ENCODE results near the gene TCF12.
"Not testable (repeated sequence)": the region's sequence is repeated elsewhere in the genome, so short reads cannot be mapped to it uniquely, and the experiment has no call there.

The TCF12 gene

DNA sequence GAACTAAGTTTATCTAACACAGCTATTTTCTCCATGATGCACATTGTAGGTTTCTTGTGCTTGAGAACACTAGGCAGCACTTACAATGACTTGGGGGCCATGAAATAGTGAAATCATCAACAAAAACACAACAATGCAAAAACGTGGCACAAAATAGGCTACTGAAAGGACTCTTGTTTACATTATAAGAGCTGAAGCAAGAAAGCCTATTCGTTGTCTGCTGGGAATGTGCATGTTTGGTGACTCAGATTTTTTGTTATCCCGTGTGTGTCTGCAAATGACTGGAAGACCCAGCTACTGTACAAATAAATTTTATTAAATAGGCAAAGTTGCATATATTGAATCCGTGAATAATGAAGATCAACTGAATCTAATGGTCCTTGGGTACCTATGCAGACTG lies 85.0 kb downstream of the TCF12 start:
- Histone ChIP-seq H3K9me3 (ENCODE audit: control insufficient read depth, low read length) (no peaks in the 10 kb centered on the region), H3K4me3 (ENCODE audit: low read depth, low read length) (no peak overlapping the region), H3K4me1 (no peaks in the 10 kb centered on the region), H3K36me3 (ENCODE audit: control insufficient read depth, insufficient read depth, low read length) (no peaks in the 10 kb centered on the region), H3K27ac (no peak overlapping the region), H3K4me2 (ENCODE audit: low read length) (no peak overlapping the region), H3K9ac (no peak overlapping the region), H3K79me2 (peaks cover 4% of the 10 kb centered on the region), H2AFZ (no peak overlapping the region), H3K27me3 (ENCODE audit: control insufficient read depth, insufficient read depth, low read length) (no peaks in the 10 kb centered on the region)
- TF ChIP-seq, protein P1, sequence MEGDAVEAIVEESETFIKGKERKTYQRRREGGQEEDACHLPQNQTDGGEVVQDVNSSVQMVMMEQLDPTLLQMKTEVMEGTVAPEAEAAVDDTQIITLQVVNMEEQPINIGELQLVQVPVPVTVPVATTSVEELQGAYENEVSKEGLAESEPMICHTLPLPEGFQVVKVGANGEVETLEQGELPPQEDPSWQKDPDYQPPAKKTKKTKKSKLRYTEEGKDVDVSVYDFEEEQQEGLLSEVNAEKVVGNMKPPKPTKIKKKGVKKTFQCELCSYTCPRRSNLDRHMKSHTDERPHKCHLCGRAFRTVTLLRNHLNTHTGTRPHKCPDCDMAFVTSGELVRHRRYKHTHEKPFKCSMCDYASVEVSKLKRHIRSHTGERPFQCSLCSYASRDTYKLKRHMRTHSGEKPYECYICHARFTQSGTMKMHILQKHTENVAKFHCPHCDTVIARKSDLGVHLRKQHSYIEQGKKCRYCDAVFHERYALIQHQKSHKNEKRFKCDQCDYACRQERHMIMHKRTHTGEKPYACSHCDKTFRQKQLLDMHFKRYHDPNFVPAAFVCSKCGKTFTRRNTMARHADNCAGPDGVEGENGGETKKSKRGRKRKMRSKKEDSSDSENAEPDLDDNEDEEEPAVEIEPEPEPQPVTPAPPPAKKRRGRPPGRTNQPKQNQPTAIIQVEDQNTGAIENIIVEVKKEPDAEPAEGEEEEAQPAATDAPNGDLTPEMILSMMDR (IDR thresholded peaks at IDR 0.05): no peak

DNA sequence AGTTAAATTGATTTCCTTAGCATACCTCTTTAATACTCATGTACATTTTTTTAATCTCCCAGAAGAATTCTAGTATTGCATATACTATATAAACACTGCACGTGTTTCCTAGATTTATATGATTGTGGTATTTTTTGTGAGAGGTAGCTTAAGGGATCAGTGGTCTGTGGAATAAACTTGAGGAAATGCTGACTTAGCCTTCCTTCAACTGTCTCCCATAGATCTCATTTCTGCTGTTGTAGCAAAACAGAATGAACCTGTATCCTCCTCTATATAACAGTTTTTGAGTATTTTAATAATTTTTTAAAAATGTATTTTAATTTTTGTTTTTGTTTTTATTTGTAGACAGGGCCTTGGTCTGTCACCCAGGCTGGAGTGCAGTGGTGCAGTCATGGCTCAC lies 86.8 kb downstream of the TCF12 start:
- TF ChIP-seq, protein P1 (IDR thresholded peaks at IDR 0.05): no peak
- Histone ChIP-seq H3K27ac (no peak overlapping the region), H3K4me2 (ENCODE audit: low read length) (no peak overlapping the region), H3K4me1 (no peaks in the 10 kb centered on the region), H3K4me3 (ENCODE audit: low read depth, low read length) (no peak overlapping the region), H3K9me3 (ENCODE audit: control insufficient read depth, low read length) (no peaks in the 10 kb centered on the region), H2AFZ (no peak overlapping the region), H3K27me3 (ENCODE audit: control insufficient read depth, insufficient read depth, low read length) (no peaks in the 10 kb centered on the region), H3K79me2 (peaks cover 4% of the 10 kb centered on the region), H3K36me3 (ENCODE audit: control insufficient read depth, insufficient read depth, low read length) (no peaks in the 10 kb centered on the region), H3K9ac (no peak overlapping the region)

DNA sequence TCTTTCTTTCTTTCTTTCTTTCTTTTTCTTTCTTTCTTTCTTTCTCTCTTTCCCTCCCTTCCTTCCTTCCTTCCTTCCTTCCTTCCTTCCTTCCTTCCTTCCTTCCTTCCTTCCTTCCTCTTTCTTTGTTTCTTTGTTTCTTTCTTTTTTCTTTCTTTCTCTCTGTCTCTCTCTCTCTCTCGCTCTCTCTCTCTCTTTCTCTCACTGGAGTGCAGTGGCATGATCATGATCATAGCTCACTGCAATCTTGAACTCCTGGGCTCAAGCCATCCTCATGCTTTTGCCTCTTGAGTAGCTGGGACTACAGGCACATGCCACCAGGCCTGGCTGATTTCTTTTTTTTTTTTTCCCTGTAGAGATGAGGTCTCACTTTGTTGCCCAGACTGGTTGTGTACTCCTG lies 89.4 kb downstream of the TCF12 start:
- H3K9me3 ChIP-seq (ENCODE audit: control insufficient read depth, low read length); H3K4me2 ChIP-seq (ENCODE audit: low read length); H3K79me2 ChIP-seq; H3K27ac ChIP-seq; H3K9ac ChIP-seq; H3K4me3 ChIP-seq (ENCODE audit: low read depth, low read length); H3K27me3 ChIP-seq (ENCODE audit: control insufficient read depth, insufficient read depth, low read length); H3K4me1 ChIP-seq; H3K36me3 ChIP-seq (ENCODE audit: control insufficient read depth, insufficient read depth, low read length); H2AFZ ChIP-seq: not testable (repeated sequence)

DNA sequence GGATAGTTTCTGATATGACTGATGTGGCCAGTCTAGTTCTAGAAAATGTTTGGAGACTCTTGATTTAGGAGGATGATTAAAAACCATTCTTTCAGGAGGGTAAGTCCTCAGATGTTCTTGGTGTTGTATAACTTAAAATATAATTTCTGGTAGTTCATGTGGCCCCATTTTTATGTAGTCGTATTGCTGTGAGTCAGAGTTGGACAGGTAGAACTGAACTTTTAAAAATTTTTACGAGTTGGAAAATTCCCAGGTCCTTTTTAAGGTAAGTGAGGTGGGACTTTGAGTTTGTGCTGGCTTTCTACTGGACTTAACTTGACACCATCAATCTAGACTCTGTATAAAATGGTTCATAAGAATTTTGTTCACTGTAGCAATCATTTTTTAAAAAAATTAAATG lies 92.3 kb downstream of the TCF12 start:
- Histone ChIP-seq H3K4me3 (ENCODE audit: low read depth, low read length) (no peak overlapping the region), H3K9ac (no peak overlapping the region), H3K36me3 (ENCODE audit: control insufficient read depth, insufficient read depth, low read length) (no peaks in the 10 kb centered on the region), H3K9me3 (ENCODE audit: control insufficient read depth, low read length) (no peaks in the 10 kb centered on the region), H3K27ac (no peak overlapping the region), H3K79me2 (peaks cover 16% of the 10 kb centered on the region), H3K4me2 (ENCODE audit: low read length) (no peak overlapping the region), H3K4me1 (no peaks in the 10 kb centered on the region), H2AFZ (no peak overlapping the region), H3K27me3 (ENCODE audit: control insufficient read depth, insufficient read depth, low read length) (no peaks in the 10 kb centered on the region)
- TF ChIP-seq, protein P1 (IDR thresholded peaks at IDR 0.05): no peak

DNA sequence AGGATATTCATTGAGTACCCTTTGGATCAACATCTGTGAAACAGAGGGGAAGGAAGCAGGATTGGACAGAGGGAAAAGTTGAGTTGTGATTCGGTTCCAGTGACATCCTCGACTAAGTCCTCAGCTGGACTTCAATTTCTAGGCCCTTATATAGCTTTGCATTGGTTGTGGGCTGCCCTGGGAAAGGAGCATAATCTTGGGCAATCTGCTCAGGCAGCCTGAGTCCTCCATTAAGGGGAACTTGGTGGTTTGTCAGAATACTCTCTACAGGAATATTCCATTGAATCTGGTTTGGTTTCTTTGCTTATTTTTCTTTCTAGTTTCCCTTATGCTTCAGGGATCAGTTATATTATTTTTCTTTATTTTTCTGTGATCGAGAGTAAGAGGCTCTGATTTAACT lies 94.1 kb downstream of the TCF12 start:
- TF ChIP-seq, protein P1 (IDR thresholded peaks at IDR 0.05): no peak
- no peak overlapping the region for H3K4me3 ChIP-seq (ENCODE audit: low read depth, low read length)
- no peak overlapping the region for H2AFZ ChIP-seq
- H3K79me2 ChIP-seq: peaks cover 12% of the 10 kb centered on the region
- no peak overlapping the region for H3K4me2 ChIP-seq (ENCODE audit: low read length)
- H3K36me3 ChIP-seq (ENCODE audit: control insufficient read depth, insufficient read depth, low read length): no peaks in the 10 kb centered on the region
- H3K4me1 ChIP-seq: no peaks in the 10 kb centered on the region
- H3K27me3 ChIP-seq (ENCODE audit: control insufficient read depth, insufficient read depth, low read length): no peaks in the 10 kb centered on the region
- no peak overlapping the region for H3K9ac ChIP-seq
- H3K9me3 ChIP-seq (ENCODE audit: control insufficient read depth, low read length): no peaks in the 10 kb centered on the region
- H3K27ac ChIP-seq: no peak overlapping the region

DNA sequence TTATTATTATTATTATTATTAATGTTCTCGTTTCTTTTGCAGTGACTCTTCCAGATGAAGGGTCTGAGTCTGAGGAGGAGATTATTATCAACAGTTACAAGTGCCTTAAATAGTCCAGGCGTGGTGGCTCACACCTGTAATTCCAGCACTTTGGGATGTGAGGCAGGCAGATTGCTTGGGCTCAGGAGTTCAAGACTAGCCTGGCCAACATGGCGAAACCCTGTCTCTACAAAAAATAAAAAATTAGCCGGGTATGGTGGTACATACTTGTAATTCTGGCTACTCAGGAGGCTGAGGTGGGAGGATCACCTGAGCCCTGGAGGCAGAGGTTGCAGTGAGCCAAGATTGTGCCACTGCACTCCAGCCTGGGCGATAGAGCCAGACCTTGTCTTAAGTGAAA lies 96.5 kb downstream of the TCF12 start:
- not testable (repeated sequence) for H3K27me3 ChIP-seq (ENCODE audit: control insufficient read depth, insufficient read depth, low read length); H3K4me3 ChIP-seq (ENCODE audit: low read depth, low read length); H2AFZ ChIP-seq; H3K9ac ChIP-seq; H3K9me3 ChIP-seq (ENCODE audit: control insufficient read depth, low read length); H3K36me3 ChIP-seq (ENCODE audit: control insufficient read depth, insufficient read depth, low read length); H3K4me2 ChIP-seq (ENCODE audit: low read length); H3K27ac ChIP-seq; H3K4me1 ChIP-seq
- H3K79me2 ChIP-seq: peaks cover 12% of the 10 kb centered on the region
